Measurements from ENCODE around the gene ZNF195.
A peak's percentile ranks its signal among the peaks of the same experiment; 100 is the strongest.

The ZNF195 gene

GRCh38 chr11:3375552-3375951, 3.4 kb downstream of the ZNF195 start:
- peak overlapping the region; percentile 12 for H3K4me3 ChIP-seq (ENCODE audit: low read depth, low read length)
- DNase-seq (ENCODE audit: low read depth), result peak; percentile 48
- TF ChIP-seq CTCF (IDR thresholded peaks at IDR 0.05; ENCODE audit: low read depth, low read length) (no peak), MYC (IDR thresholded peaks at IDR 0.05; ENCODE audit: low read depth, low read length) (no peak), POLR2A (IDR thresholded peaks at IDR 0.05; ENCODE audit: extremely low read depth, insufficient read length) (no peak), MAX (IDR thresholded peaks at IDR 0.05; ENCODE audit: low read depth, low read length) (no peak)

- DNase-seq (ENCODE audit: low read depth), result no peak
- TF ChIP-seq CTCF (IDR thresholded peaks at IDR 0.05; ENCODE audit: low read depth, low read length) (no peak), MAX (IDR thresholded peaks at IDR 0.05; ENCODE audit: low read depth, low read length) (no peak), POLR2A (IDR thresholded peaks at IDR 0.05; ENCODE audit: extremely low read depth, insufficient read length) (no peak), MYC (IDR thresholded peaks at IDR 0.05; ENCODE audit: low read depth, low read length) (no peak)
- H3K4me3 ChIP-seq (ENCODE audit: low read depth, low read length), result no peak overlapping the region
These were observed 8.6 kb downstream of the ZNF195 start for GRCh38 chr11:3370311-3370870.

- TF ChIP-seq MYC (IDR thresholded peaks at IDR 0.05; ENCODE audit: low read depth, low read length), result no peak
- TF ChIP-seq MAX (IDR thresholded peaks at IDR 0.05; ENCODE audit: low read depth, low read length), result no peak
- no peak for TF ChIP-seq POLR2A (IDR thresholded peaks at IDR 0.05; ENCODE audit: extremely low read depth, insufficient read length)
- no peak for TF ChIP-seq CTCF (IDR thresholded peaks at IDR 0.05; ENCODE audit: low read depth, low read length)
- H3K4me3 ChIP-seq (ENCODE audit: low read depth, low read length), result no peak overlapping the region
- DNase-seq (ENCODE audit: low read depth), result no peak
These were observed 9.6 kb downstream of the ZNF195 start for GRCh38 chr11:3369366-3369765.

GRCh38 chr11:3368199-3368598, 10.7 kb downstream of the ZNF195 start:
- DNase-seq (ENCODE audit: low read depth), result no peak
- no peak overlapping the region for H3K4me3 ChIP-seq (ENCODE audit: low read depth, low read length)
- no peak for TF ChIP-seq MYC (IDR thresholded peaks at IDR 0.05; ENCODE audit: low read depth, low read length)
- TF ChIP-seq MAX (IDR thresholded peaks at IDR 0.05; ENCODE audit: low read depth, low read length), result no peak
- TF ChIP-seq POLR2A (IDR thresholded peaks at IDR 0.05; ENCODE audit: extremely low read depth, insufficient read length), result no peak
- TF ChIP-seq CTCF (IDR thresholded peaks at IDR 0.05; ENCODE audit: low read depth, low read length), result no peak

GRCh38 chr11:3367221-3367620, 11.7 kb downstream of the ZNF195 start:
- TF ChIP-seq POLR2A (IDR thresholded peaks at IDR 0.05; ENCODE audit: extremely low read depth, insufficient read length), result no peak
- TF ChIP-seq MAX (IDR thresholded peaks at IDR 0.05; ENCODE audit: low read depth, low read length), result no peak
- TF ChIP-seq MYC (IDR thresholded peaks at IDR 0.05; ENCODE audit: low read depth, low read length), result no peak
- TF ChIP-seq CTCF (IDR thresholded peaks at IDR 0.05; ENCODE audit: low read depth, low read length), result no peak
- no peak for DNase-seq (ENCODE audit: low read depth)
- H3K4me3 ChIP-seq (ENCODE audit: low read depth, low read length), result no peak overlapping the region
